K562 (cell line): Measurements from ENCODE around the gene SRRT. TPM values are rescaled to one million over a fixed set of nuclear protein-coding genes. Genes with fewer than 3 reads are reported as not detected.

Experiments
- ARHGAP35 ChIP-seq: fragments of 450-650 bp; IDR thresholded peaks from 2 replicates; pipeline ENCODE4 v1.6.1; 2018; ENCODE audit not compliant: partially characterized antibody
- CEBPZ ChIP-seq: fragments of 150-350 bp; IDR thresholded peaks from 2 replicates; pipeline ENCODE4 v1.6.1; 2014; ENCODE audit warnings: low read depth, mild to moderate bottlenecking, low read length, borderline replicate concordance
- EHMT2 ChIP-seq: fragments of 450-650 bp; IDR thresholded peaks from 2 replicates; pipeline ENCODE4 v1.6.1; 2018; ENCODE audit warnings: antibody characterized with exemption
- HDAC6 ChIP-seq: IDR thresholded peaks from 2 replicates; pipeline ENCODE4 v1.6.1; 2012; ENCODE audit warnings: low read depth, mild to moderate bottlenecking, control low read depth, inconsistent platforms, low read length, moderate library complexity
- HSF4 ChIP-seq: fragments of 250-450 bp; sonication (Bioruptor Pico); IDR thresholded peaks from 2 replicates; pipeline ENCODE4 v2.1.2; 2022; ENCODE audit warnings: mild to moderate bottlenecking, moderate library complexity, borderline replicate concordance
- NFE2L1 ChIP-seq: fragments of 450-650 bp; IDR thresholded peaks from 2 replicates; pipeline ENCODE4 v1.6.1; 2016; ENCODE audit warnings: missing genetic modification characterization, low read depth, mild to moderate bottlenecking, missing compliant biosample characterization, moderate library complexity, borderline replicate concordance
- POLR2A ChIP-seq: fragments of 450-650 bp; conservative IDR thresholded peaks from 2 replicates; pipeline ENCODE4 v1.6.1; 2016
- RAD21 ChIP-seq, 2 experiments: fragments of 250-450 bp in 1 of 2; fragments of 450-650 bp in 1 of 2; sonication (Bioruptor Pico) in 1 of 2; formaldehyde crosslinking in 1 of 2; IDR thresholded peaks in 1 of 2; conservative IDR thresholded peaks in 1 of 2; 2 replicates each; pipeline versions ENCODE4 v1.4.0 to v1.8.0; 2020 to 2022; ENCODE audit warnings: mild to moderate bottlenecking in 2 of 2, moderate library complexity in 1 of 2
- RBM17 ChIP-seq: fragments of 200-400 bp; formaldehyde crosslinking; IDR thresholded peaks from 2 replicates; pipeline ENCODE4 v1.6.1; 2017; ENCODE audit warnings: low read depth, mild to moderate bottlenecking, low read length, borderline replicate concordance
- SLC30A9 ChIP-seq: fragments of 250-450 bp; sonication (Bioruptor Pico); IDR thresholded peaks from 2 replicates; pipeline ENCODE4 v1.8.0; 2022; ENCODE audit warnings: mild to moderate bottlenecking, moderate library complexity
- SMARCA4 ChIP-seq: fragments of 450-650 bp; IDR thresholded peaks from 2 replicates; pipeline ENCODE4 v1.6.1; 2016
- ZBTB40 ChIP-seq, 2 experiments: fragments of 450-650 bp in 1 of 2; sonication (generic) in 1 of 2; formaldehyde crosslinking in 1 of 2; IDR thresholded peaks; 2 replicates each; pipeline versions ENCODE4 v1.7.1 to v1.9.0; 2016 to 2022; ENCODE audit warnings: inconsistent platforms in 1 of 2, mild to moderate bottlenecking in 1 of 2, missing genetic modification reagents in 1 of 2
- ZFP36 ChIP-seq: fragments of 150-350 bp; IDR thresholded peaks from 2 replicates; pipeline ENCODE4 v1.6.1; 2018; ENCODE audit warnings: low read length, low read depth; ENCODE audit not compliant: partially characterized antibody
- polyA plus RNA-seq, 8 experiments: library from polyadenylated mRNA; depleted of rRNA in 4 of 8; stranded (reverse) in 5 of 8; unstranded in 3 of 8; fragments of >200 nt; fragmentation: Nextera tagmentation in 2 of 8; fragmentation: Illumina TruSeq in 1 of 8; extraction: Ambion mirVana in 2 of 8; extraction: Trizol in 1 of 8; gene quantifications; 2 replicates each; pipeline versions ENCODE4 v1.2.1 to v1.2.3, GENCODE V29; 2011 to 2014; ENCODE audit warnings: inconsistent platforms in 1 of 8, missing spikeins in 1 of 8
- total RNA-seq, 7 experiments: library from RNA; depleted of rRNA in 6 of 7; stranded (reverse); fragments of >200 nt in 6 of 7; fragmentation: Illumina TruSeq in 2 of 7; extraction: Trizol in 2 of 7; gene quantifications; 2 replicates each; pipeline versions ENCODE4 v1.2.1 to v1.2.3, GENCODE V29; 2011 to 2021; ENCODE audit warnings: low replicate concordance in 1 of 7

Gene SRRT
- total and polyA plus RNA-seq, 9 of the 15 experiments (the other 6 are each of a cell fraction or from before 2014, with no cell fraction given) = 10.3 to 263 (median 84.4) TPM

GRCh38 chr7:100852048-100852872, 22.6 kb upstream of the SRRT start, which contains the start of gene SLC12A9 (continued):
- 0 out of 2 replicates have a peak, but pooled peaks have one; percentile 7 for TF ChIP-seq ZBTB40 (IDR thresholded peaks at IDR 0.05)
- no peak for TF ChIP-seq ZBTB40 (CRISPR knock-in tag; IDR thresholded peaks at IDR 0.05)
- TF ChIP-seq RBM17 = no peak
- no peak for TF ChIP-seq HSF4 (CRISPR knock-in tag)
- no peak for TF ChIP-seq ZFP36
- no peak for TF ChIP-seq SLC30A9 (CRISPR knock-in tag)
- no peak for TF ChIP-seq ARHGAP35
- peak; percentile 98 for TF ChIP-seq RAD21 (CRISPR knock-in tag; conservative IDR thresholded peaks at IDR 0.05 in 1 of 2, IDR thresholded peaks at IDR 0.05 in 1 of 2)
- no peak for TF ChIP-seq EHMT2
- peak; percentile 54; the same call in 1 of the 2 replicates for TF ChIP-seq POLR2A
- TF ChIP-seq HDAC6 = no peak
- TF ChIP-seq NFE2L1 = no peak
- TF ChIP-seq CEBPZ = no peak
- TF ChIP-seq SMARCA4 = no peak
